COLO829 (cell line): Measurements from ENCODE around the gene AADACL3.

Experiments
- DNase-seq: peaks from one replicate; pipeline ENCODE4 v3.0.0; 2012; ENCODE audit warnings: low spot score

The AADACL3 gene

GRCh38 chr1:12769031-12769430 lies 53.1 kb downstream of the AADACL3 start:
- DNase-seq: no peak

GRCh38 chr1:12769976-12770505 lies 54.1 kb downstream of the AADACL3 start:
- DNase-seq: no peak

GRCh38 chr1:12770620-12771019 lies 54.7 kb downstream of the AADACL3 start:
- DNase-seq: no peak

- no peak for DNase-seq
Observed at GRCh38 chr1:12771186-12771585, 55.3 kb downstream of the AADACL3 start.

- DNase-seq: no peak
Observed at GRCh38 chr1:12772520-12772919, 56.6 kb downstream of the AADACL3 start.

- DNase-seq: no peak
Observed at GRCh38 chr1:12773438-12773837, 57.5 kb downstream of the AADACL3 start, which contains the start of gene PRAMEF12. Gene PRAMEF12, plus strand, starts transcription at chr1:12773738. Its CDS starts 1,130 bp downstream, at chr1:12774868.

GRCh38 chr1:12774801-12775345 lies 59.0 kb downstream of the AADACL3 start:
- DNase-seq: no peak

- no peak for DNase-seq
Observed at GRCh38 chr1:12775443-12775842, 59.5 kb downstream of the AADACL3 start.

GRCh38 chr1:12776801-12777557 lies 61.1 kb downstream of the AADACL3 start:
- DNase-seq: no peak
